ENCODE measurements around the gene KTN1.

KTN1 gene

GRCh38 chr14:55671641-55672040 lies 91.6 kb downstream of the KTN1 start:
- DNase-seq, result no peak

DNA sequence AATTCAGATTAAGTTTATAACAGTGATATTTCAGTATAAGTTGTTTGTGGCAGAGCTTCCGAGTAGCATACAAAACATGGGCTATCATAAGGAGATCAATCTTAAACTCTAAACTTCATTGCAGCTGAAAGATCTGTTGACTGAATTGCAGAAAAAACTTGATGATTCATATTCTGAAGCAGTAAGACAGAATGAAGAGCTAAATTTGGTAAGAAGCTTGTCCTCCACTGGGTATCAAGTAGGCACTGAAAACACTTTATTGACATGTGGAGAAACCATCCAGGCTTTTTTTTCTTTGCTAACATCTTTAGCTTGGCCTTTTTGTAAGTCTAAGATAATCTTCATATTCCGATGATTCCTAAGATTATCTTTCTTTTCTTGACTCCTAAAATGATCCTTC lies 93.0 kb downstream of the KTN1 start:
- no peak for DNase-seq

GRCh38 chr14:55681096-55681495 lies 101.1 kb downstream of the KTN1 start:
- DNase-seq, result no peak

DNA sequence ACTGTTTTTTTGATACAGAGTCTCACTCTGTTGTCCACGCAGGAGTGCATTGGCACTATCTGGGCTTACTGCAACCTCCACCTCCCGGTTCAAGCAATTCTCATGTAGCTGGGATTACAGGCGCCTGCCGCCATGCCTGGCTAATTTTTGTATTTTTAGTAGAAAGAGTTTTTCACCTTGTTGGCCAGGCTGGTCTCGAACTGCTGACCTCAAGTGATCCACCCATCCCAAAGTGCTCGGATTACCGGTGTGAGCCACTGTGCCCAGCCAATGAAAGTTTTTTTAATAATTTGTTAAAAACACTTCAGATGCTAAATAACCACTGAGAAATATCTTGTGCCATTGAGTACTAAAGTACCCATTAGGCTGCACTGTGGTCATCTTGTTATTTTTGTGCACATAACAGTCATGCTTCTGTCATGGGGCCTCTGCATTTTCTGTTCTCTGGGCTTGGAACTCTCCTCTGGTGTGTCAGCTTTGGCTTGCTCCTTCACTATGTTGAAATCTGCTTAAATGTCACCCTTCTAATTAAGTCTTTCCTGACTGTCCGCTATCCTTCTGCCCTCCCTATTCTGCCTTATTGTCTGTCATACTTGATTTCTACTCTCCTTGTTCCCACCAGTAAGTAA lies 105.1 kb downstream of the KTN1 start:
- no peak for DNase-seq

- no peak for DNase-seq
Observed at GRCh38 chr14:55686713-55687112, 106.7 kb downstream of the KTN1 start.

DNA sequence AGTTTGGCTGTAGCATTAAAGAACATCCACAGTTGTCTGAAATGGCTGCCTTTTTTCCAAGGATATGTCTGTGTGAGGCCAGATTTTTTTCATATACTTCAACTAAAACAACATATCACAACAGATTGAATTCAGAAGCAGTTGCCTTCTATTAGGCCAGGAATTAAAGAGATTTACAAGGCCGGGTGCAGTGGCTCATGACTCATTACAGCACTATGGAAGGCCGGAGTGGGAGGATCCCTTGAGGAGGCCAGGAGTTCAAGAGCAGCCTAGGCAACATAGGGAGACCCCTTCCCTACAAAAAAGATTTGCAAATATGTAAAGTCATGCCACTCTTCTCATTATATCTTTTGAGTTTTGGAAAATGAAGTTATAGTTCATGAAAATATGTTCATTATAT lies 108.6 kb downstream of the KTN1 start:
- DNase-seq, result no peak

GRCh38 chr14:55689981-55690871 lies 110.2 kb downstream of the KTN1 start:
- DNase-seq, result no peak

GRCh38 chr14:55691659-55692058 lies 111.7 kb downstream of the KTN1 start:
- no peak for DNase-seq

DNA sequence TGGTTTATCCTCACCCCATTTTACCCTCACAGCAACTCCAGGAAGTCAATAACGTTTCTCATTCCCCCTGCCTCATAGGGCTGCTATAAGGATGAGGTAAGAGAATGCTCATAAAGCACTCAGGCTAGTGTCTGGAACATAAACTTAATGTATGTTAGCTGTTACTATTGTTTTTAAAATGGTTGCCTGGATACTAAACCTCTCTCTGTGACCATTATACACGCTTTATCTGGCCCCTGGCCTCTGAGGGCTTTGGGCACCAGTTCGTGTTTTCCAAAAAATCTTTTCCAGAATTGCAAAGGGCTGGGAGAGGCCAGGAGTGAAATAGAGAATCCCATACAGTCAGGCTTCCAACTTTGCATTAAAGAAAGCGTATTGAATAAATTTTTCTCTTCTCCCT lies 113.9 kb downstream of the KTN1 start:
- no peak for DNase-seq

DNA sequence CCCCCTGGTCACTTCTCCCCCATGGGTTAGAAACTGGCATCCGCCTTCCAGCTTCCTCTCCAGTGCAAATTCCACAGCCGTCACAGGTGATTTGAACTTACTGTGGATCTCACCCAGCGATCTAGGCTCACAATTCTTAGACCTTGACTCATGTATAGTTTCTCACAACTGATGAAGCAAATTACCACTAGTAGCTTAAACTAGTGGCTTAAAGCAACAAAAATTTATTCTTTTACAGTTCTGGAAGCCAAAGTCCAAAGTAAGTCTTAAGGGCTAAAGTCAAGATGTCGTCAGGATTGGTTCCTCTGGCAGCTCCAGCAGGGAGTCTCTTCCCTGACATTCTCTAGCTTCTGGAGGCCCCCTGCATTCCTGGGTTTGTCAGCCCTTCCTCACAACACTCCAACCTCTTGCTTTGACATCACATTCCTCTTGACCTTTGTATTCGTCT lies 117.4 kb downstream of the KTN1 start:
- no peak for DNase-seq

DNA sequence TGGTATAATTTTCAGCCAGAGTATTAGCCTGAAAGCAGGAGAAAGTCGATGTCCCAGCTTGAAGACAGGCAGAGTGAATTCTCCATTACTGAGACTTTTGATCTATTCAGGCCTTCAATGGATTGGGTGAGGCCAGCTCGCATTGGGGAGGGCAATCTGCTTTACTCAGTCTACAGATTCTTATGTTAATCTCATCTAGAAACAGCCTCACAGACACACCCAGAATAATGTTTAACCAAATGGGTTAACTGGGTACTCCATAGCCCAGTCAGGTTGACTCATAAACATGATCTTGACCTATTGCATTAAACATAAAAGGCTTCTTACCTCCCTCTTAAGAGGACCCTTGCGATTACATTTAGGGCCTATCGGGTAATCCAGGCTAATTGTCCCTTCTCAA lies 118.0 kb downstream of the KTN1 start:
- no peak for DNase-seq

DNA sequence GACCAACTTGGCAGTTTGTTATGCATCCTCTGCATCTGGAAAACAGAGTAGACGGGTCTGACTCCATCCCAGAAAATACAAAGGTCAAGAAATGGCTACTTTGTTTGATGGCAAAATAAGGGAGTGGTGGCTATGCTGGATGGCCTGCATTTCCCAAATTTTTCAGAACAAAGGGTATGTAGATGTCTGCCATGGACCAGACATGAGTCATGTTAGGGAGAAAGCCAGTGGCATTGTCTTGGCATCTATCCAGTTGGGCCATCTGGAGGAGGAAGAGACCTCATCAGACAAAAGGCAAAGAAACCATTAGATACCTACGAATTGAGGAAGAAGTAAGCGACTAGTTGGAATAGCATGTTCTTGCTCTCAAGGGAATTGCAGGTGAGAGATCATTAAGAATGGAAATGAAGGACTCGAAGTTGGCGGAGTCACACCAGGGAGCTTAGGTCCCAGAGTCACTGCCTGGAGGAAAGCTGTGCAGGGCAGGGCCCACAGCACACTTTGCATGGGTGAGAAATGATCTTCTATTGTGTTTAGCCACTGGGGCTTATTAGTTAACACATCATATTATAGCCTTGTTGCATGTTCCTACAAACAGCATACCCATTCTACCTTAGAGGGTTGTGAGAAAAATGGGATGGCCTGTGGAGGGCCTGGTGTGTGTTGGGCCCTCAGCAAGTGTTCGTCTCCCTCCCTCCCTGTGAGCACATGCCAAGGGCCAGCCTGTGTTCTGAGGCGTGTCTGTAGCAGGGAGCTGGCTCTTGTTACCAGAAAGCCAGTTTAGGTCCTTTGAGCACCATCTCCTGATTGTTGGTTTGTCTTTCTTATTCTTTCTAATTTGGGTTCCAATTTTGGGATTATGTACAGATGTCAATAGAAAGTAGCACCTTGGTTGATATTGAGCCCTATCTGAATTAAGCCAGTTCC lies 119.4 kb downstream of the KTN1 start:
- peak in 1 of 58 donors; percentile 21 for DNase-seq

DNA sequence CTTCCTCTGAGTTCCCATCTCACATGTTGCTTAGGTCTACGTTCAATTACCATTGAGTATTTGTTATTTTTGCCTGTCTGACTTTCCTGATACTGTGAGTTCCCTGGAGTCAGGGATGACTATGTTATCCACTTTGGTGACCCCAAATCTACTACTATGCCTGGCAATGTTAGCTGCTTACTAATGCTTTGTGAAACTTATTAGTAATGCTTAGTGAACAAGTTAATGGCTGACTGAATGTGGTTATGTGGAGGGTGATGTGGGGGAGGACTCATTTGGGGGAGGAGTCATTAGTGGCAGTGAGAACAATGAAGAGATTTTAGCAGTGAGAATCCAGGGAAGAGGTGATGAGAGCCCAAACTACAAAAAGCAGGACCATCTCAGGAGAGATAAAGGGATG lies 121.6 kb downstream of the KTN1 start:
- no peak for DNase-seq

GRCh38 chr14:55702511-55702910 lies 122.5 kb downstream of the KTN1 start:
- DNase-seq, result no peak

GRCh38 chr14:55704654-55705053 lies 124.6 kb downstream of the KTN1 start:
- DNase-seq, result no peak

GRCh38 chr14:55705651-55706364 lies 125.8 kb downstream of the KTN1 start:
- no peak for DNase-seq

GRCh38 chr14:55706365-55706684 lies 126.3 kb downstream of the KTN1 start:
- no peak for DNase-seq

- no peak for DNase-seq
Observed at GRCh38 chr14:55706893-55707292, 126.9 kb downstream of the KTN1 start.

DNA sequence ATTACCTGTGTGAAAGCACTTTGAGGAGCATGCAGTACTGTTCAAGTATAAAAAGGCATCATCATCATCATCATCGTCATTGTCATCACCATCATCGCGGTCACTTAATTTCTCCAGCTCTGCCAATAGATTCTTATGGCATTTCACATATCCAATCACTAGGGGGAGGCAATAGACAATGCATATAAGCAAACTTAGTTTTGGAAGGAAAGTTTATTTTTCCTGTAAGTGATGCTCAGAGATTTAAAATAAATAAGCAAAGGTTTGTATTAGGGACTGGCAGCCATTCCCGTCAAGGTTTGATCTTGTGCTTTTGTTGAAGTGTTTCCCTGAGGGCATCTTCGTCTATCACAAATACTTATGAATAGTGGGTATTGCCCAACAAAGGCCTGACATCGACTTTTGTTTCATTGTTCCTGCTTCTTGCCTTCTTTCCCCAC lies 127.4 kb downstream of the KTN1 start:
- peak in 1 of 58 donors; percentile 16 for DNase-seq

DNA sequence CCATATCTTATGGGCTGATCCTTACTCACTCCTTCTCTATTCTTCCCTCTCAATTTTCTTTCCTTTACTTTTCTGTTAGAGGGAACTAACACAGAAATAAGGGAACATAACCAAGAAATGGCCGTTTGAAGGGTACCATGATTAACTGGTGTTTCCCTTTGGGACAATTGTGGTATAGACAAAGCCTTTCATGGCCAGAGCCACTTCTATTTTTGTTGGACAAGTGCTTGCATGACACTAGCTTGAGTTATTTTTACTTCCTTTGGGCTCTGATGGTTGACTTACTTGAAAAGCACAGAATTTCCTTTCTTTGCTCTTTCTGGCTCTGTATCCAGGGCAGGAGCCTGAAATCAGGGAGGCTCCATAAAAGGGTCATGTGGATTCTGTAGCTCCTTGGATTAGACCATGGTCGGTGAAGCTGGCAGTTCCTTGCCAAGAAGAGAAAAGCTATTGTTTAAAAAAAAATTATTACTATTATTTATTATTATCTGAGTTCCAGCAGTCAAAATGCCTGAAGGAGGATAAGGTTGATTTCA lies 130.6 kb downstream of the KTN1 start:
- DNase-seq, result no peak

All from anterior cingulate cortex (tissue), 58 donors.